Tibial nerve (tissue), 3 donors: ENCODE results near the gene TMC6.

Experiments
- POLR2A ChIP-seq, 2 donors: fragments of 450-650 bp; IDR thresholded peaks; one replicate each; pipeline ENCODE4 v1.6.1; 2017; ENCODE audit warnings: antibody characterized with exemption in 2 of 2, mild to moderate bottlenecking in 2 of 2, moderate library complexity in 2 of 2
- TF ChIP-seq, protein P1 (sequence below), 5 experiments: fragments of 200-600 bp in 3 of 5; fragments of 450-650 bp in 2 of 5; sonication (generic) in 3 of 5; IDR thresholded peaks; one replicate each; pipeline ENCODE4 v1.5.1; 2016 to 2019; ENCODE audit warnings: antibody characterized with exemption in 5 of 5, mild to moderate bottlenecking in 3 of 5, moderate library complexity in 2 of 5

DNA sequence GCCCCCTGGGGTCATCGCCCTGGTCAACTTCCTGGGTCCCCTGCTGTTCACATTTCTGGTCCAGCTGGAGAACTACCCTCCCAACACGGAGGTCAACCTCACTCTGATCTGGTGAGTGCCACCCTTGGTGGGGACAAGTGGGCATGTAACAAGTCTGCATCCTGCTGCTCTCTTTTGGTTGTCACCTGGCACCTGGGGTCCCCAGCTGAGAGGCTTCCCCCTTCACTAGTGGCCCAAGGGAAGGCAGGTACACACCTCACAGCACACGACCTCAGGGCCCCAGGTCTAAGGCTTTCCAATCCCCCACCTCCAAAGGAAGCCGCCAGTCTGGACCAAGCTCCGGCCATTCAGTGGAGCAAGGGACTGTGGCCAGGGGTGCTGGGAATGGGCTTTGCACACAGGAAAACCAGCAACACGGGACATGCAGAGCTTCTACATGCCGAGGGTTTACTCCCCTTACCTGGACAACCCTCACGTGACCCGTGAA lies 6.4 kb upstream of the TMC6 start:
- TF ChIP-seq POLR2A (IDR thresholded peaks at IDR 0.05) = no peak
- TF ChIP-seq, protein P1, sequence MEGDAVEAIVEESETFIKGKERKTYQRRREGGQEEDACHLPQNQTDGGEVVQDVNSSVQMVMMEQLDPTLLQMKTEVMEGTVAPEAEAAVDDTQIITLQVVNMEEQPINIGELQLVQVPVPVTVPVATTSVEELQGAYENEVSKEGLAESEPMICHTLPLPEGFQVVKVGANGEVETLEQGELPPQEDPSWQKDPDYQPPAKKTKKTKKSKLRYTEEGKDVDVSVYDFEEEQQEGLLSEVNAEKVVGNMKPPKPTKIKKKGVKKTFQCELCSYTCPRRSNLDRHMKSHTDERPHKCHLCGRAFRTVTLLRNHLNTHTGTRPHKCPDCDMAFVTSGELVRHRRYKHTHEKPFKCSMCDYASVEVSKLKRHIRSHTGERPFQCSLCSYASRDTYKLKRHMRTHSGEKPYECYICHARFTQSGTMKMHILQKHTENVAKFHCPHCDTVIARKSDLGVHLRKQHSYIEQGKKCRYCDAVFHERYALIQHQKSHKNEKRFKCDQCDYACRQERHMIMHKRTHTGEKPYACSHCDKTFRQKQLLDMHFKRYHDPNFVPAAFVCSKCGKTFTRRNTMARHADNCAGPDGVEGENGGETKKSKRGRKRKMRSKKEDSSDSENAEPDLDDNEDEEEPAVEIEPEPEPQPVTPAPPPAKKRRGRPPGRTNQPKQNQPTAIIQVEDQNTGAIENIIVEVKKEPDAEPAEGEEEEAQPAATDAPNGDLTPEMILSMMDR (IDR thresholded peaks at IDR 0.05) = no peak
